Endothelial cell of umbilical vein (primary cell): ENCODE results near the gene TOR4A.

ENCODE experiments used
- POLR2A ChIP-seq: IDR thresholded peaks from 2 replicates; pipeline ENCODE4 v1.6.1; 2012; ENCODE audit warnings: low read depth, mild to moderate bottlenecking, control low read depth, low read length
- TF ChIP-seq, protein P1 (sequence below), 2 donors: IDR thresholded peaks; 1 replicate in 1 of 2; 2 replicates in 1 of 2; pipeline ENCODE4 v1.5.1; 2011; ENCODE audit warnings: low read length in 2 of 2, mild to moderate bottlenecking in 2 of 2, moderate library complexity in 2 of 2, control low read depth in 1 of 2, inconsistent platforms in 1 of 2, low read depth in 1 of 2; ENCODE audit not compliant: insufficient read depth in 1 of 2; ENCODE audit errors: extremely low read depth in 1 of 2

GRCh38 chr9:137311171-137311985 is 33.9 kb downstream of the TOR4A start:
- TF ChIP-seq, protein P1, sequence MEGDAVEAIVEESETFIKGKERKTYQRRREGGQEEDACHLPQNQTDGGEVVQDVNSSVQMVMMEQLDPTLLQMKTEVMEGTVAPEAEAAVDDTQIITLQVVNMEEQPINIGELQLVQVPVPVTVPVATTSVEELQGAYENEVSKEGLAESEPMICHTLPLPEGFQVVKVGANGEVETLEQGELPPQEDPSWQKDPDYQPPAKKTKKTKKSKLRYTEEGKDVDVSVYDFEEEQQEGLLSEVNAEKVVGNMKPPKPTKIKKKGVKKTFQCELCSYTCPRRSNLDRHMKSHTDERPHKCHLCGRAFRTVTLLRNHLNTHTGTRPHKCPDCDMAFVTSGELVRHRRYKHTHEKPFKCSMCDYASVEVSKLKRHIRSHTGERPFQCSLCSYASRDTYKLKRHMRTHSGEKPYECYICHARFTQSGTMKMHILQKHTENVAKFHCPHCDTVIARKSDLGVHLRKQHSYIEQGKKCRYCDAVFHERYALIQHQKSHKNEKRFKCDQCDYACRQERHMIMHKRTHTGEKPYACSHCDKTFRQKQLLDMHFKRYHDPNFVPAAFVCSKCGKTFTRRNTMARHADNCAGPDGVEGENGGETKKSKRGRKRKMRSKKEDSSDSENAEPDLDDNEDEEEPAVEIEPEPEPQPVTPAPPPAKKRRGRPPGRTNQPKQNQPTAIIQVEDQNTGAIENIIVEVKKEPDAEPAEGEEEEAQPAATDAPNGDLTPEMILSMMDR (IDR thresholded peaks at IDR 0.05; ENCODE audit: extremely low read depth in 1 of 2, insufficient read depth in 1 of 2, low read depth in 1 of 2, low read length in 2 of 2) = no peak
- TF ChIP-seq POLR2A = no peak
